ENCODE results near the gene PLOD1. TPM values are rescaled to one million over a fixed set of nuclear protein-coding genes. Genes with fewer than 3 reads are reported as not detected.

The PLOD1 gene
- total and polyA plus RNA-seq, 4 donors = 48.0 to 82.9 (median 63.9) TPM

- no peak overlapping the region for H3K27ac ChIP-seq (ENCODE audit: low read depth in 1 of 2, low read length in 2 of 2)
Observed at GRCh38 chr1:12012560-12013316, 78.2 kb downstream of the PLOD1 start.

DNA sequence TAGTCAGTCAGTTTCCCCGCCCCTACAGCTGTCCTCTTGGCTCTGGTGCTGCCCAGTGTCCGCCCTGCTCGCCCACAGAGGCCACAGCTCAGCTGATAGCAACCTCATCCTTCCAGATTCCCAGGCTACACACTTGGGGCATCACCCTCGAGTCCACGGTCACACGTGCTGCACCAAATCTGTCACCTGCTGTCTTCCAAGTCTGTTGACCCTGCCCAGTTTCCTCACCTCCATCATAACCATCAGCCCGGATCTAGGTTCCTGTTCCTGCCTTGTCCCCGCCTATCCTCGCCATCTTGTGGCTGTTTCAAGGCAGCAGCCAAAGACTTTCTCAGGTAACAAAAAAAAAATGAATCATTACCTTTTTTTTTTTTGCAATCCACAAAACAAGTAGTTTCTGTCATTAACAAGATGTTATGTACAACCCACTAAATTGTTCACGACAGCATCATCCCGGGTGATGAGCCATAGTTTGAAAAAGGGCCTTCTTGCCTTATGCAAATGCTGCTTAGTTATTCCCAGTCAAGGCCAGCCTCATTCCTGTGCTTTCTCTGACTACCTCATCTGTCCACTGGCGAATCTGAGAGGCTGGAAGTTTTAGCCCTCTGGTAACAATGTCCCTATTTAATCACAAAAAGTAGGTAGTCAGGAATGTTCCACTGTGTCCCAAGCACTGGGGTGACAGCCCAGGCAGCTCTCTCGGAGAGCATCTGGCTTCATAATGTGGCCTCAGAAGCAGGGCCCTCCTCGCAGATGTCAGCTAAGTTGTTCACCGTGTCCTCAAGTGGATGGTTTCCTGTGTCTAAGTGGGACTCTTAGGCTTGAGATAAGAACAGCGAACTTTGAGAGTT lies 79.8 kb downstream of the PLOD1 start:
- H3K27me3 ChIP-seq (ENCODE audit: control insufficient read depth in 4 of 4, insufficient read depth in 4 of 4, low read length in 3 of 4) = no peaks in the 10 kb centered on the region
- DNase-seq (ENCODE audit: low spot score) = no peak
- 87% methylated on average over 16 of the region's 16 CpGs for WGBS
- no peaks in the 10 kb centered on the region for H3K4me1 ChIP-seq (ENCODE audit: control insufficient read depth in 4 of 4, insufficient read depth in 4 of 4, low read length in 3 of 4)
- H3K4me3 ChIP-seq (ENCODE audit: low read depth in 1 of 3, low read length in 3 of 3) = no peak overlapping the region
- peaks cover 11 to 43% (median 32%) of the 10 kb centered on the region in 4 donors for H3K36me3 ChIP-seq (ENCODE audit: control insufficient read depth in 4 of 4, insufficient read depth in 3 of 4, low read depth in 1 of 4, low read length in 3 of 4)
- no peak overlapping the region for H3K27ac ChIP-seq (ENCODE audit: low read depth in 1 of 2, low read length in 2 of 2)
- H3K9me3 ChIP-seq (ENCODE audit: control insufficient read depth in 4 of 4, low read length in 3 of 4) = no peaks in the 10 kb centered on the region
- no peak overlapping the region for H3K9ac ChIP-seq (ENCODE audit: low read depth in 1 of 2, low read length in 2 of 2)
- TF ChIP-seq, protein P1, sequence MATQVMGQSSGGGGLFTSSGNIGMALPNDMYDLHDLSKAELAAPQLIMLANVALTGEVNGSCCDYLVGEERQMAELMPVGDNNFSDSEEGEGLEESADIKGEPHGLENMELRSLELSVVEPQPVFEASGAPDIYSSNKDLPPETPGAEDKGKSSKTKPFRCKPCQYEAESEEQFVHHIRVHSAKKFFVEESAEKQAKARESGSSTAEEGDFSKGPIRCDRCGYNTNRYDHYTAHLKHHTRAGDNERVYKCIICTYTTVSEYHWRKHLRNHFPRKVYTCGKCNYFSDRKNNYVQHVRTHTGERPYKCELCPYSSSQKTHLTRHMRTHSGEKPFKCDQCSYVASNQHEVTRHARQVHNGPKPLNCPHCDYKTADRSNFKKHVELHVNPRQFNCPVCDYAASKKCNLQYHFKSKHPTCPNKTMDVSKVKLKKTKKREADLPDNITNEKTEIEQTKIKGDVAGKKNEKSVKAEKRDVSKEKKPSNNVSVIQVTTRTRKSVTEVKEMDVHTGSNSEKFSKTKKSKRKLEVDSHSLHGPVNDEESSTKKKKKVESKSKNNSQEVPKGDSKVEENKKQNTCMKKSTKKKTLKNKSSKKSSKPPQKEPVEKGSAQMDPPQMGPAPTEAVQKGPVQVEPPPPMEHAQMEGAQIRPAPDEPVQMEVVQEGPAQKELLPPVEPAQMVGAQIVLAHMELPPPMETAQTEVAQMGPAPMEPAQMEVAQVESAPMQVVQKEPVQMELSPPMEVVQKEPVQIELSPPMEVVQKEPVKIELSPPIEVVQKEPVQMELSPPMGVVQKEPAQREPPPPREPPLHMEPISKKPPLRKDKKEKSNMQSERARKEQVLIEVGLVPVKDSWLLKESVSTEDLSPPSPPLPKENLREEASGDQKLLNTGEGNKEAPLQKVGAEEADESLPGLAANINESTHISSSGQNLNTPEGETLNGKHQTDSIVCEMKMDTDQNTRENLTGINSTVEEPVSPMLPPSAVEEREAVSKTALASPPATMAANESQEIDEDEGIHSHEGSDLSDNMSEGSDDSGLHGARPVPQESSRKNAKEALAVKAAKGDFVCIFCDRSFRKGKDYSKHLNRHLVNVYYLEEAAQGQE (IDR thresholded peaks at IDR 0.05) = no peak
- no peak for TF ChIP-seq HNF4A (conservative IDR thresholded peaks at IDR 0.05)
- TF ChIP-seq SP1 (IDR thresholded peaks at IDR 0.05) = no peak
- no peak for TF ChIP-seq FOXA1 (IDR thresholded peaks at IDR 0.05)
- no peak for TF ChIP-seq EGR1 (IDR thresholded peaks at IDR 0.05; ENCODE audit: low read depth in 2 of 2)
- no peak for TF ChIP-seq RAD21 (IDR thresholded peaks at IDR 0.05)
- no peak for TF ChIP-seq TAF1 (conservative IDR thresholded peaks at IDR 0.05)
- TF ChIP-seq MAX (IDR thresholded peaks at IDR 0.05) = no peak

More at GRCh38 chr1:12012560-12013316, 78.2 kb downstream of the PLOD1 start:
- Histone ChIP-seq H3K4me3 (ENCODE audit: low read depth in 1 of 3, low read length in 3 of 3) (no peak overlapping the region), H3K9me3 (ENCODE audit: control insufficient read depth in 4 of 4, low read length in 3 of 4) (no peaks in the 10 kb centered on the region), H3K27me3 (ENCODE audit: control insufficient read depth in 4 of 4, insufficient read depth in 4 of 4, low read length in 3 of 4) (no peaks in the 10 kb centered on the region), H3K36me3 (ENCODE audit: control insufficient read depth in 4 of 4, insufficient read depth in 3 of 4, low read depth in 1 of 4, low read length in 3 of 4) (peaks cover 13 to 46% (median 34%) of the 10 kb centered on the region in 4 donors), H3K9ac (ENCODE audit: low read depth in 1 of 2, low read length in 2 of 2) (no peak overlapping the region), H3K4me1 (ENCODE audit: control insufficient read depth in 4 of 4, insufficient read depth in 4 of 4, low read length in 3 of 4) (no peaks in the 10 kb centered on the region)
- WGBS = 91% methylated on average over 8 of the region's 8 CpGs
- DNase-seq (ENCODE audit: low spot score) = no peak
- TF ChIP-seq NR2F2 (IDR thresholded peaks at IDR 0.05) (no peak), GABPA (IDR thresholded peaks at IDR 0.05 in 1 of 2, conservative IDR thresholded peaks at IDR 0.05 in 1 of 2) (no peak), HNF4A (conservative IDR thresholded peaks at IDR 0.05) (no peak), ATF3 (IDR thresholded peaks at IDR 0.05) (no peak), FOXA1 (IDR thresholded peaks at IDR 0.05) (no peak), RAD21 (IDR thresholded peaks at IDR 0.05) (no peak), SP1 (IDR thresholded peaks at IDR 0.05) (no peak), HNF4G (IDR thresholded peaks at IDR 0.05) (no peak), JUND (IDR thresholded peaks at IDR 0.05) (no peak), RXRA (IDR thresholded peaks at IDR 0.05) (no peak), YY1 (IDR thresholded peaks at IDR 0.05) (no peak), FOXA2 (IDR thresholded peaks at IDR 0.05) (no peak), CTCF (IDR thresholded peaks at IDR 0.05; ENCODE audit: low read depth, low read length, missing input control) (no peak)
- TF ChIP-seq, protein P1 (IDR thresholded peaks at IDR 0.05) = no peak
